ENCODE results near the gene PRSS3. TPM values are rescaled to one million over a fixed set of nuclear protein-coding genes. Genes with fewer than 3 reads are reported as not detected.

Gene PRSS3
- total RNA-seq, 1 donor from 2014 or later = not detected

Other genes with a start within 250 kb of the PRSS3 start
- 34.5 TPM in 2 replicates for gene UBE2R2, start 21.6 kb downstream of the PRSS3 start, total RNA-seq